Nephron (organoid): ENCODE measurements around the gene ASB1.

Experiments used
- H3K27ac Mint-ChIP-seq, 3 experiments: 2 replicates each; pipeline ENCODE4 v1.8.0; 2020; ENCODE audit warnings: mixed read lengths in 3 of 3, mild to moderate bottlenecking in 2 of 3, moderate library complexity in 1 of 3
- H3K27me3 Mint-ChIP-seq: 2 replicates; pipeline ENCODE4 v1.8.0; 2021; ENCODE audit warnings: low read depth, mild to moderate bottlenecking, moderate library complexity, mixed read lengths
- H3K36me3 Mint-ChIP-seq: 2 replicates; pipeline ENCODE4 v1.8.0; 2020; ENCODE audit warnings: low read depth, mixed read lengths
- H3K4me1 Mint-ChIP-seq: 2 replicates; pipeline ENCODE4 v1.8.0; 2020; ENCODE audit warnings: mixed read lengths
- H3K4me3 Mint-ChIP-seq, 3 experiments: 2 replicates each; pipeline ENCODE4 v1.8.0; 2020; ENCODE audit warnings: mild to moderate bottlenecking in 3 of 3, mixed read lengths in 3 of 3, moderate library complexity in 2 of 3
- H3K9me3 Mint-ChIP-seq: 2 replicates; pipeline ENCODE4 v1.8.0; 2020; ENCODE audit warnings: mixed read lengths
- TF ChIP-seq, protein P1 (sequence below), 3 experiments: fragments of 200-600 bp; sonication (generic); IDR thresholded peaks; one replicate each; pipeline ENCODE4 v1.5.0; 2021; ENCODE audit warnings: antibody characterized with exemption in 3 of 3; ENCODE audit not compliant: unreplicated experiment in 3 of 3

The ASB1 gene

DNA sequence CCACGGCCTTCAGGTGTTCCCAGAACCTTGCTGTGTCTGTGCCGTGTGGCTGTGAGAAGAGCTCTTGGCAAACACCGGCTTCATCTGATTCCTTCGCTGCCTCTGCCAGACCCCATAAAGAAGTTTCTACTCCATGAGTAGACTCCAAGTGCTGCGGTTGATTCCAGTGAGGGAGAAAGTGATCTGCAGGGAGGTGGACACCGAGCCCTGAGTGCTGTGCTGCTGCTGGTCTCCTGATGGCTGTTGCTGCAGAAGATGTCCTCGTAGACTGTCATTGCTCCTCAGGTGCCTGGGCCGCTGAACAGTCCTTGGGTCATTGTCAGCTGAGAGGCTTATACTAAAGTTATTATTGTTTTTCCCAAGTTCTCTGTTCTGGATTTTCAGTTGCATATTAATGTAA is 19.6 kb downstream of the ASB1 start:
- Mint-ChIP-seq H3K27me3 (no peaks in the 10 kb centered on the region), H3K9me3 (no peaks in the 10 kb centered on the region), H3K4me1 (peaks cover 16% of the 10 kb centered on the region), H3K27ac (peak overlapping the region in 1 of 3 experiments; percentile 12), H3K4me3 (no peak overlapping the region), H3K36me3 (peaks cover 66% of the 10 kb centered on the region)
- TF ChIP-seq, protein P1, sequence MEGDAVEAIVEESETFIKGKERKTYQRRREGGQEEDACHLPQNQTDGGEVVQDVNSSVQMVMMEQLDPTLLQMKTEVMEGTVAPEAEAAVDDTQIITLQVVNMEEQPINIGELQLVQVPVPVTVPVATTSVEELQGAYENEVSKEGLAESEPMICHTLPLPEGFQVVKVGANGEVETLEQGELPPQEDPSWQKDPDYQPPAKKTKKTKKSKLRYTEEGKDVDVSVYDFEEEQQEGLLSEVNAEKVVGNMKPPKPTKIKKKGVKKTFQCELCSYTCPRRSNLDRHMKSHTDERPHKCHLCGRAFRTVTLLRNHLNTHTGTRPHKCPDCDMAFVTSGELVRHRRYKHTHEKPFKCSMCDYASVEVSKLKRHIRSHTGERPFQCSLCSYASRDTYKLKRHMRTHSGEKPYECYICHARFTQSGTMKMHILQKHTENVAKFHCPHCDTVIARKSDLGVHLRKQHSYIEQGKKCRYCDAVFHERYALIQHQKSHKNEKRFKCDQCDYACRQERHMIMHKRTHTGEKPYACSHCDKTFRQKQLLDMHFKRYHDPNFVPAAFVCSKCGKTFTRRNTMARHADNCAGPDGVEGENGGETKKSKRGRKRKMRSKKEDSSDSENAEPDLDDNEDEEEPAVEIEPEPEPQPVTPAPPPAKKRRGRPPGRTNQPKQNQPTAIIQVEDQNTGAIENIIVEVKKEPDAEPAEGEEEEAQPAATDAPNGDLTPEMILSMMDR (IDR thresholded peaks at IDR 0.05; ENCODE audit: unreplicated experiment in 3 of 3): no peak

DNA sequence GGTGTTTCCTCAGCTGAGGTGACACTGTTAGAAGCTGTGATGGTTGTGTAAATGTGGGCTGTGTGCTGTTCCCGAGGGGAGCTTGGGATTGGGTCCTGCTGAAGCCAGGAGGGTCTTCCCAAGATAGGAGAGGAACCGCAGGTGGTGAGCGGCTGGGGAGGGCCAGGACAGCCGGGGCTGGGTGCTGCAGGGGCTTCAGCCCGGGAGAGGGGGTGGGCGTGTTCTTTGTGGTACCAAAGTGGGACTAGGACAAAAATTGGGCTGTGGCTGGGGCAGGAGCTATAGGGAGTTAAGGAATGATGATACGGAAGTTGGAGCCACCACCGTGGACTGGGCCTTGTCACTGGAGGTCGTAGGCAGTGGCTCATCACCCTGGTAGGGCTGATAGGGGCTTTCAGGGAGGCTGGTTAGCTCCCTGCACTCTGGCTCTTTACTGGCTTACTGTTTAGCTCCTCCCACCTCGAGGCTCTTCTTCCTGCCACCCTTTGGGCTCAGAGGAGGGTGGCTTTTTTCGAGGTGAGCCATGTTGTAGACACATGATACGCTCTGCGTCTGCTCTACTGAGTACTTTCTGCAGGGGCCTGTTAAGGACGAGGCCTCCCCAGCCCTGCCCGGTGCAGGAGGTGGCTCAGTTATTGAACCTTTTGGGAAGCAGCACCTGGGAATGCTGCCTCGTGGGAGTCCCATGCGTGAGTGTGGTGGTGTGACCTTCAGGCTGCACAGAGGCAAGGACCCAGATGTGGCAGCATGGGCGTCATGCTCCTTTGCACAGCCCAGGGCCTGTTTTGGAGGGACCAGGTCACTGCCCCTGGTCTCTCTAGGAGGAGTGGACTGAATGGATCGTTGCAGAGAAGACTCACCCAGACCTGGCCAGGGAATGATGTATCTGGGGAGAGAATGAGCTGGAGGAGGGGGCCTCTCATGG is 21.6 kb downstream of the ASB1 start:
- H3K36me3 Mint-ChIP-seq: peaks cover 77% of the 10 kb centered on the region
- H3K4me1 Mint-ChIP-seq: no peaks in the 10 kb centered on the region
- TF ChIP-seq, protein P1 (IDR thresholded peaks at IDR 0.05; ENCODE audit: unreplicated experiment in 3 of 3): no peak
- no peaks in the 10 kb centered on the region for H3K9me3 Mint-ChIP-seq
- H3K4me3 Mint-ChIP-seq: no peak overlapping the region
- no peak overlapping the region for H3K27ac Mint-ChIP-seq
- no peaks in the 10 kb centered on the region for H3K27me3 Mint-ChIP-seq

DNA sequence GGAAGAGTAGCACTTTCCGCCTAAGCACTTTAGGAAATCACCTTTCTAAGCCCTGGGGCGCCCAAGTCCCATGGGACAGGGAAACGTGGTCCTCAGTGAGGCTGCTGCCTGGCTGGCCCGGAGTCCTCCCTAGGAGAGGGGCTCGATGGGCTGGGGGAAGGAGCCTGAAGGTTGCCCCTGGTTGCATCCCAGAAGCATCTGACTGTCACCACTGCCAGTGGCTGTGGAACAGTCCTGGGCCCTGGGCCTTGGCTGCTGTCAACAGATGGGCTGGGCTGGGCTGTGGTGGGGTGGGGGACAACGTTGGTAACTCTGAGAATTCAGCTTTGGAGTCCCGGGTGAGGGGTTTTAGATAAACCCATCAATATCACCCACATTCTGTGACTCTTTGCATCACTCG is 22.5 kb downstream of the ASB1 start:
- Mint-ChIP-seq H3K27ac (no peak overlapping the region), H3K27me3 (no peaks in the 10 kb centered on the region), H3K36me3 (peaks cover 72% of the 10 kb centered on the region), H3K9me3 (peaks cover 3% of the 10 kb centered on the region), H3K4me1 (no peaks in the 10 kb centered on the region), H3K4me3 (no peak overlapping the region)
- TF ChIP-seq, protein P1 (IDR thresholded peaks at IDR 0.05; ENCODE audit: unreplicated experiment in 3 of 3): no peak

DNA sequence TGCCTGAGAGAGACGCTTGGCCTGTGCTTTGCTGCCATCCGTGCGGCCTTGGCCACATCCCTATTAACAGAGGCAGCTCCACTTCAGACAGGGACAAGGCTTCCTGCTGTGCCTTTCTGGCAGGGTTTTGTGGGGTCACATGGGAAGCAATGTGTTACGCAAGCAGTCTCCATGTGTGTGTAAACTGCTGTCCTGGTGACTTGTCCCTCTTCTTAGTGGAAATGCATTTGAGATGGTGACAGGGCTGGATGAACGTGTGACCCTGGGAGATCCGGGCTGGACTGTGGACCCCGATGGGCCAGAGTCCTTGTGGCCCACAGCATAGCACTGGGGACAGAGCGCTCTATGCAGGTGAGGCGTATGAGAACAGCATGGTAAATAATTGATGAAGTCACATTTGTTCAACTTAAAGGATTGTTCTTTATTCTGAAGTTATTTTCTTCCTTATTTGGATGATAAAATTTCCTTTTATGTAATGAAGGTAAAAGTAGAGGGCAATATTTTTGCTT is 23.2 kb downstream of the ASB1 start:
- H3K9me3 Mint-ChIP-seq: peaks cover 5% of the 10 kb centered on the region
- peak overlapping the region in 1 of 3 experiments; percentile 69 for H3K27ac Mint-ChIP-seq
- peaks cover 65% of the 10 kb centered on the region for H3K36me3 Mint-ChIP-seq
- no peak overlapping the region for H3K4me3 Mint-ChIP-seq
- TF ChIP-seq, protein P1 (IDR thresholded peaks at IDR 0.05; ENCODE audit: unreplicated experiment in 3 of 3): no peak
- H3K4me1 Mint-ChIP-seq: no peaks in the 10 kb centered on the region
- H3K27me3 Mint-ChIP-seq: no peaks in the 10 kb centered on the region

DNA sequence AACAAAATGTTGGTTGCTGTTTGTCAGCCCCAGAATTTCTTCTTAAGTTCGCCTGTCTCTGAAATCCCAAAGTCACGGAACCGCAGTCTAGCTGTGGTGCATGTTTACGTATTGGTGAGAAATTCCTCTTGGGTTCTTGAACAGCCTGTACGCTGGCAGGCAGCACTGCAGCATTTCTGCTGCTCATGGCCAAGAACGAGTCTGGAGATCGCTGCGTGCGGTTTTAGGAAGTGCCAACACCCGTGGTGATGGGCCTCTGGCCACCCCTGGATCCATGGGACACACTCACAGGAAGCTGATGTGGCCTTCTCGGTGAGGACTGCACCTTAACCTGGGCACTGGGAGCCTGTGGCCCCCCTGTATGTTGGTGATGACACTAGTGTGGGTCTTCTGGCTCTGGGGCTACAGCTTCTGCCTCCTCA is 23.7 kb downstream of the ASB1 start:
- Mint-ChIP-seq H3K9me3 (peaks cover 8% of the 10 kb centered on the region), H3K4me1 (no peaks in the 10 kb centered on the region), H3K27ac (peak overlapping the region in 1 of 3 experiments; percentile 69), H3K27me3 (no peaks in the 10 kb centered on the region), H3K4me3 (no peak overlapping the region), H3K36me3 (peaks cover 63% of the 10 kb centered on the region)
- TF ChIP-seq, protein P1 (IDR thresholded peaks at IDR 0.05; ENCODE audit: unreplicated experiment in 3 of 3): no peak
